HepG2 (cell line): ENCODE data around the gene USP7. TPM values are rescaled to one million over a fixed set of nuclear protein-coding genes. Genes with fewer than 3 reads are reported as not detected.

ENCODE experiments used
- ATAC-seq: fragments of 200-7000 bp; cut with Tn5 transposase; 3 replicates; pipeline ENCODE4 v1.9.1; 2020; ENCODE audit warnings: mild to moderate bottlenecking, moderate library complexity
- BruUV-seq: library from RNA; stranded (reverse); fragments of 400-500 nt; replicated peaks from 2 replicates; lab custom pipeline; 2021; lab: Mats Ljungman, UMichigan
- CTCF ChIA-PET: fragments of 300-600 bp; formaldehyde crosslinking; extraction: SDS; loops from one replicate; lab custom pipeline; 2021; ENCODE audit warnings: low total read pairs, inconsistent platforms, low intra/inter-chr PET ratio; lab: Yijun Ruan, JAX
- POLR2A ChIA-PET: fragments of 350-600 bp; sonication (Branson Sonifier 250); formaldehyde crosslinking; loops from one replicate; lab custom pipeline; 2020; ENCODE audit warnings: antibody characterized with exemption, inconsistent platforms; lab: Yijun Ruan, JAX
- DNase-seq: peaks from one replicate; pipeline ENCODE4 v3.0.0-alpha.2; 2015; ENCODE audit warnings: low spot score
- FAIRE-seq: peaks from 3 replicates; lab custom pipeline; 2011; peaks lifted over from hg19 to GRCh38; lab: Jason Lieb, UNC
- H2AFZ ChIP-seq: one replicate; pipeline ENCODE4 v1.6.1; 2011; ENCODE audit warnings: low read length, inconsistent platforms
- H3K27ac ChIP-seq: fragments of 300-600 bp; 3 replicates; pipeline ENCODE4 v1.8.0; 2011; ENCODE audit warnings: mixed run types, mild to moderate bottlenecking, mixed read lengths, low read length, inconsistent platforms; ENCODE audit not compliant: insufficient read depth; ENCODE audit errors: extremely low read length
- H3K27me3 ChIP-seq, 2 experiments: fragments of 200-600 bp in 1 of 2; 2 replicates in 1 of 2; 3 replicates in 1 of 2; pipeline versions ENCODE4 v1.6.0 to v1.8.0; 2011; ENCODE audit warnings: low read length in 2 of 2, mild to moderate bottlenecking in 2 of 2, moderate library complexity in 2 of 2, inconsistent platforms in 1 of 2; ENCODE audit not compliant: insufficient read depth in 2 of 2, control insufficient read depth in 1 of 2
- H3K36me3 ChIP-seq, 2 experiments: fragments of 200-600 bp in 1 of 2; replicated peaks in 1 of 2; 2 replicates in 1 of 2; 3 replicates in 1 of 2; pipeline versions ENCODE4 v1.5.1 to v1.8.0; 2011; ENCODE audit warnings: low read length in 2 of 2, inconsistent platforms in 1 of 2; ENCODE audit not compliant: insufficient read depth in 2 of 2, control insufficient read depth in 1 of 2
- H3K4me1 ChIP-seq: 2 replicates; pipeline ENCODE4 v1.5.1; 2012; ENCODE audit warnings: low read length, inconsistent platforms; ENCODE audit not compliant: insufficient read depth
- H3K4me2 ChIP-seq: 2 replicates; pipeline ENCODE4 v1.6.0; 2011; ENCODE audit warnings: low read depth, low read length, inconsistent platforms
- H3K4me3 ChIP-seq, 3 experiments: fragments of 200-600 bp in 1 of 3; sonication (generic), shearing (Covaris generic) in 1 of 3; replicated peaks in 1 of 3; 2 replicates each; pipeline ENCODE4 v1.5.1; 2011 to 2016; ENCODE audit warnings: low read length in 3 of 3, inconsistent platforms in 2 of 3, low read depth in 2 of 3, mild to moderate bottlenecking in 2 of 3, control low read depth in 1 of 3, mixed read lengths in 1 of 3; ENCODE audit not compliant: insufficient read depth in 1 of 3
- H3K79me2 ChIP-seq: one replicate; pipeline ENCODE4 v1.6.1; 2011; ENCODE audit warnings: low read length, inconsistent platforms; ENCODE audit not compliant: insufficient read depth
- H3K9ac ChIP-seq: 2 replicates; pipeline ENCODE4 v1.6.0; 2011; ENCODE audit warnings: mild to moderate bottlenecking, low read depth, low read length, inconsistent platforms; ENCODE audit not compliant: insufficient read depth
- H3K9me3 ChIP-seq: 2 replicates; pipeline ENCODE4 v1.5.1; 2012; ENCODE audit warnings: mild to moderate bottlenecking, low read length
- H4K20me1 ChIP-seq: 2 replicates; pipeline ENCODE4 v1.6.0; 2011; ENCODE audit warnings: inconsistent platforms, mild to moderate bottlenecking, low read length, moderate library complexity; ENCODE audit not compliant: insufficient read depth
- ARID3A ChIP-seq: IDR thresholded peaks from 2 replicates; pipeline ENCODE4 v1.6.1; 2012; ENCODE audit warnings: low read depth, low read length, improper control_type of control experiment
- EHMT2 ChIP-seq: fragments of 200-600 bp; sonication (generic); IDR thresholded peaks from 2 replicates; pipeline ENCODE4 v1.7.0; 2017; ENCODE audit warnings: antibody characterized with exemption, low read depth, low read length, borderline replicate concordance
- FOXA3 ChIP-seq: IDR thresholded peaks from 2 replicates; pipeline ENCODE4 v1.6.1; 2016; ENCODE audit warnings: missing genetic modification reagents, missing compliant biosample characterization
- FOXP1 ChIP-seq, 2 experiments: fragments of 450-650 bp in 1 of 2; IDR thresholded peaks; 2 replicates each; pipeline ENCODE4 v1.6.1; 2017 to 2018; ENCODE audit warnings: antibody characterized with exemption in 1 of 2
- GPBP1L1 ChIP-seq: sonication (generic); formaldehyde crosslinking; IDR thresholded peaks from 2 replicates; pipeline ENCODE4 v1.5.0; 2020; ENCODE audit warnings: mild to moderate bottlenecking, missing genetic modification reagents
- JDP2 ChIP-seq: sonication (generic); formaldehyde crosslinking; IDR thresholded peaks from 2 replicates; pipeline ENCODE4 v1.8.1; 2022; ENCODE audit warnings: missing genetic modification reagents, borderline replicate concordance
- RARA ChIP-seq: IDR thresholded peaks from 2 replicates; pipeline ENCODE4 v1.6.1; 2016; ENCODE audit warnings: missing genetic modification reagents, missing compliant biosample characterization
- SMC3 ChIP-seq: IDR thresholded peaks from 2 replicates; pipeline ENCODE4 v1.6.1; 2011; ENCODE audit warnings: low read length, improper control_type of control experiment
- TEAD3 ChIP-seq: optimal IDR thresholded peaks from 2 replicates; pipeline ENCODE3; 2016; ENCODE audit warnings: borderline replicate concordance
- ZFX ChIP-seq: sonication (generic); formaldehyde crosslinking; IDR thresholded peaks from 2 replicates; pipeline ENCODE4 v1.4.0; 2020; ENCODE audit warnings: mild to moderate bottlenecking, low read depth, missing genetic modification reagents, moderate library complexity
- ZNF605 ChIP-seq: sonication (generic); formaldehyde crosslinking; IDR thresholded peaks from 2 replicates; pipeline ENCODE4 v1.8.0; 2022; ENCODE audit warnings: mild to moderate bottlenecking, missing genetic modification reagents
- WGBS: methylation state at CpG from one replicate; pipeline ENCODE4 v1.1.6; 2017; ENCODE audit warnings: low lambda C conversion rate; 5-methylcytosine and 5-hydroxymethylcytosine counted together
- in situ Hi-C: cut with HindIII; loops from 2 replicates; pipeline ENCODE4 v1.10.0; 2017; ENCODE audit warnings: low pct_unique_long_range_greater_than_20kb; ENCODE audit not compliant: extremely low pct_ligation_motif_present
- intact Hi-C: fragments of 100-400 bp; cut with micrococcal nuclease; formaldehyde crosslinking; loops from one replicate; pipeline ENCODE4 v1.10.0; 2022; ENCODE audit not compliant: unreplicated experiment
- polyA plus RNA-seq, 8 experiments: library from polyadenylated mRNA; depleted of rRNA in 3 of 8; stranded (reverse) in 7 of 8; unstranded in 1 of 8; fragments of >200 nt; fragmentation: Illumina TruSeq in 4 of 8; extraction: Trizol in 4 of 8; gene quantifications; 2 replicates each; pipeline versions ENCODE4 v1.2.1 to v1.2.3, GENCODE V29; 2011 to 2016; ENCODE audit warnings: low read depth in 4 of 8, missing spikeins in 1 of 8, mixed read lengths in 1 of 8; ENCODE audit not compliant: insufficient read depth in 1 of 8
- total RNA-seq, 5 experiments: library from RNA; depleted of rRNA; stranded (reverse); fragments of >200 nt; fragmentation: Illumina TruSeq; extraction: Trizol; gene quantifications; 2 replicates each; pipeline ENCODE4 v1.2.3, GENCODE V29; 2016; ENCODE audit warnings: low read depth in 1 of 5
- TF ChIP-seq, protein P1 (sequence below): sonication (generic); formaldehyde crosslinking; IDR thresholded peaks from 2 replicates; pipeline ENCODE4 v1.4.0; 2020; ENCODE audit warnings: missing genetic modification reagents, borderline replicate concordance
- TF ChIP-seq, protein P2 (sequence below): IDR thresholded peaks from 2 replicates; pipeline ENCODE4 v1.6.1; 2016; ENCODE audit warnings: mild to moderate bottlenecking

Gene USP7
- total and polyA plus RNA-seq, 2 of the 13 experiments (the other 11 are each of a cell fraction or from before 2014, with no cell fraction given) = 52.5 to 173 TPM

DNA sequence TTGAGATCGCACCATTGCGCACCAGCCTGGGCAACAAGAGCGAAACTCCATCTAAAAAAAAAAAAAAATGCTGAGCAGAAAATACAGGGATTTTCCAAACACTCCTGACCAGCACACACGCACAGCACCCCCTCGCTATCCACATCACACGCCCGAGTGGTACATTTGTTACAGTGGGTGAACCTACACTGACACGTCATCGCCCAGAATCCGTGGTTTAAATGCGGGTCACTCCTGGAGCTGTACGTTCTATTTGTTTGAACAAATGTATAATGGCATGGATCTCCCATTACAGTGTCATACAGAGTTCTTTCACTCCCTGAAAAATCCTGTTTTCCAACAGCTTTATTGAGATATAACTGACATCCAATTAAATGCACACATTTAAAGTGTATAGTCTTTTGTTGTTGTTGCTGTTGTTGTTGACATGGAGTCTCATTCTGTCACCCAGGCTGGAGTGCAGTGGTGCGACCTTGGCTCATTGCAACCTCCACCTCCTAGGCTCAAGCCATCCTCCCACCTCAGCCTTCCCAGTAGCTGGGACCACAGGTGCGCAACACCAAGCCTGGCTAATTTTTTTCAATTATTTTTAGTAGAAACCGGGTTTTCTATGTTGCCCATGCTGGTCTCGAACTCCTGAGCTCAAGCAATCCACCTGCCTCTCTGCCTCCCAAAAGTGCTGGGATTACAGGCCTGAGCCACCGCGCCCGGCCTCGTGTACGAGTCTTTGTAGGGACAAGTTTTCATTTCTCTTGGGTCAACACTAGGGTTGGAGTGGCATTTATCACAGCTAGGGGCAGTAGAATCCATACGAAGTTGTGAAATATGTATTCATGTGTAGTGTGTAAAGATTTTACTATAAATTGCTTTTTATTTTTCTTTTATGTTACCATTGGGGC lies 90.5 kb downstream of the USP7 start:
- WGBS = 56% methylated on average over 22 of the region's 22 CpGs
- TF ChIP-seq FOXP1 (IDR thresholded peaks at IDR 0.05) (no peak), FOXP1 (CRISPR knock-in tag; IDR thresholded peaks at IDR 0.05) (peak; percentile 6; the same call in 1 of the 2 replicates), RARA (CRISPR knock-in tag) (0 out of 2 replicates have a peak, but pooled peaks have one; percentile 12), SMC3 (peak; percentile 39), GPBP1L1 (CRISPR knock-in tag) (no peak), ARID3A (peak; percentile 81), ZFX (peak; percentile 56; the same call in 1 of the 2 replicates), TEAD3 (peak; percentile 41), ZNF605 (CRISPR knock-in tag) (0 out of 2 replicates have a peak, but pooled peaks have one; percentile 30), JDP2 (CRISPR knock-in tag) (no peak), EHMT2 (no peak), FOXA3 (CRISPR knock-in tag) (peak; percentile 50; the same call in 1 of the 2 replicates)
- TF ChIP-seq, protein P1, sequence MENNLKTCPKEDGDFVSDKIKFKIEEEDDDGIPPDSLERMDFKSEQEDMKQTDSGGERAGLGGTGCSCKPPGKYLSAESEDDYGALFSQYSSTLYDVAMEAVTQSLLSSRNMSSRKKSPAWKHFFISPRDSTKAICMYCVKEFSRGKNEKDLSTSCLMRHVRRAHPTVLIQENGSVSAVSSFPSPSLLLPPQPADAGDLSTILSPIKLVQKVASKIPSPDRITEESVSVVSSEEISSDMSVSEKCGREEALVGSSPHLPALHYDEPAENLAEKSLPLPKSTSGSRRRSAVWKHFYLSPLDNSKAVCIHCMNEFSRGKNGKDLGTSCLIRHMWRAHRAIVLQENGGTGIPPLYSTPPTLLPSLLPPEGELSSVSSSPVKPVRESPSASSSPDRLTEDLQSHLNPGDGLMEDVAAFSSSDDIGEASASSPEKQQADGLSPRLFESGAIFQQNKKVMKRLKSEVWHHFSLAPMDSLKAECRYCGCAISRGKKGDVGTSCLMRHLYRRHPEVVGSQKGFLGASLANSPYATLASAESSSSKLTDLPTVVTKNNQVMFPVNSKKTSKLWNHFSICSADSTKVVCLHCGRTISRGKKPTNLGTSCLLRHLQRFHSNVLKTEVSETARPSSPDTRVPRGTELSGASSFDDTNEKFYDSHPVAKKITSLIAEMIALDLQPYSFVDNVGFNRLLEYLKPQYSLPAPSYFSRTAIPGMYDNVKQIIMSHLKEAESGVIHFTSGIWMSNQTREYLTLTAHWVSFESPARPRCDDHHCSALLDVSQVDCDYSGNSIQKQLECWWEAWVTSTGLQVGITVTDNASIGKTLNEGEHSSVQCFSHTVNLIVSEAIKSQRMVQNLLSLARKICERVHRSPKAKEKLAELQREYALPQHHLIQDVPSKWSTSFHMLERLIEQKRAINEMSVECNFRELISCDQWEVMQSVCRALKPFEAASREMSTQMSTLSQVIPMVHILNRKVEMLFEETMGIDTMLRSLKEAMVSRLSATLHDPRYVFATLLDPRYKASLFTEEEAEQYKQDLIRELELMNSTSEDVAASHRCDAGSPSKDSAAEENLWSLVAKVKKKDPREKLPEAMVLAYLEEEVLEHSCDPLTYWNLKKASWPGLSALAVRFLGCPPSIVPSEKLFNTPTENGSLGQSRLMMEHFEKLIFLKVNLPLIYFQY (CRISPR knock-in tag) = 0 out of 2 replicates have a peak, but pooled peaks have one; percentile 34
- TF ChIP-seq, protein P2, sequence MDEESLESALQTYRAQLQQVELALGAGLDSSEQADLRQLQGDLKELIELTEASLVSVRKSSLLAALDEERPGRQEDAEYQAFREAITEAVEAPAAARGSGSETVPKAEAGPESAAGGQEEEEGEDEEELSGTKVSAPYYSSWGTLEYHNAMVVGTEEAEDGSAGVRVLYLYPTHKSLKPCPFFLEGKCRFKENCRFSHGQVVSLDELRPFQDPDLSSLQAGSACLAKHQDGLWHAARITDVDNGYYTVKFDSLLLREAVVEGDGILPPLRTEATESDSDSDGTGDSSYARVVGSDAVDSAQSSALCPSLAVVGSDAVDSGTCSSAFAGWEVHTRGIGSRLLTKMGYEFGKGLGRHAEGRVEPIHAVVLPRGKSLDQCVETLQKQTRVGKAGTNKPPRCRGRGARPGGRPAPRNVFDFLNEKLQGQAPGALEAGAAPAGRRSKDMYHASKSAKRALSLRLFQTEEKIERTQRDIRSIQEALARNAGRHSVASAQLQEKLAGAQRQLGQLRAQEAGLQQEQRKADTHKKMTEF (CRISPR knock-in tag) = 0 out of 2 replicates have a peak, but pooled peaks have one; percentile 19

More for the DNA sequence above, 90.5 kb downstream of the USP7 start:
- Histone ChIP-seq H3K4me3 (no peak overlapping the region; a peak in 1 of 6 replicates), H2AFZ (no peak overlapping the region), H3K36me3 (no peaks in the 10 kb centered on the region), H3K79me2 (peaks cover 3% of the 10 kb centered on the region), H3K27me3 (peaks cover 0 to 5% of the 10 kb centered on the region in 2 experiments; a peak in 2 of 5 replicates), H4K20me1 (no peaks in the 10 kb centered on the region), H3K27ac (no peak overlapping the region), H3K4me1 (peaks cover 69% of the 10 kb centered on the region), H3K4me2 (peak overlapping the region; percentile 16; the same call in 1 of the 2 replicates), H3K9me3 (no peaks in the 10 kb centered on the region), H3K9ac (no peak overlapping the region)
- ChIA-PET CTCF (interaction anchor here (0.6 to 1.2 kb wide), 4 partner anchors 10 to 238 kb away, joined by 3 to 7 read pairs (median 4); no protein-coding TSS in a partner anchor), POLR2A (interaction anchor here (1.8 to 10.4 kb wide), 5 partner anchors 9 to 218 kb away, joined by 5 to 235 read pairs (median 9); partner anchors contain the start of genes HAPSTR1 and LITAFD)
- FAIRE-seq (no peak), ATAC-seq (peak; percentile 8; the same call in 1 of the 3 replicates), DNase-seq (peak; percentile 67)
- intact Hi-C loops = no loop called here
- no TSS peak for BruUV-seq
- in situ Hi-C loops = no loop called here
